GM21737 (cell line): ENCODE measurements around the gene ADK.
"Not testable (repeated sequence)": the region's sequence is repeated elsewhere in the genome, so short reads cannot be mapped to it uniquely, and the experiment has no call there.

ENCODE experiments used
- ATAC-seq: cut with Tn5 transposase; IDR thresholded peaks from one replicate; pipeline ENCODE4 v1.9.1; 2021; ENCODE audit warnings: mild to moderate bottlenecking, moderate library complexity; ENCODE audit not compliant: unreplicated experiment

Gene ADK

DNA sequence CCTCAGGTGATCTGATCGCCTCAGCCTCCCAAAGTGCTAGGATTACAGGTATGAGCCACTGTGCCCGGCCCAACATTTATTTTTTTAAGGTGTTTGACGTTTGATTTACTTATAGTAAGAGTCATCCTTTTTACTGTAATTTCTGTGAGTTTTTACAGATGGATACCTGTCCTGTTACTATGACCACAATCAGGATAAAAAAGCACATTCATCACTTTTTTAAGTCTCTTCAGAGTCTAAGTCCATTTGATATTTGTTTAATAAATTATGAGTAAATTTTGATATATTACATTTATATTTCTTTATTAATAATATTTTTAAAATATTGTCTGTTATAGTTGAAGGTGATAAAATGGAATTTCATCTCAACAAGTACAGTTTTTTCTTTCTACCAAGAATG is 374.9 kb downstream of the ADK start:
- ATAC-seq = no peak

GRCh38 chr10:74527611-74528010 is 376.6 kb downstream of the ADK start:
- ATAC-seq = not testable (repeated sequence)

- ATAC-seq = no peak
These were observed 378.2 kb downstream of the ADK start for GRCh38 chr10:74529205-74529604.

GRCh38 chr10:74530981-74531380 is 380.0 kb downstream of the ADK start:
- no peak for ATAC-seq

GRCh38 chr10:74539317-74539716 is 388.3 kb downstream of the ADK start:
- no peak for ATAC-seq

DNA sequence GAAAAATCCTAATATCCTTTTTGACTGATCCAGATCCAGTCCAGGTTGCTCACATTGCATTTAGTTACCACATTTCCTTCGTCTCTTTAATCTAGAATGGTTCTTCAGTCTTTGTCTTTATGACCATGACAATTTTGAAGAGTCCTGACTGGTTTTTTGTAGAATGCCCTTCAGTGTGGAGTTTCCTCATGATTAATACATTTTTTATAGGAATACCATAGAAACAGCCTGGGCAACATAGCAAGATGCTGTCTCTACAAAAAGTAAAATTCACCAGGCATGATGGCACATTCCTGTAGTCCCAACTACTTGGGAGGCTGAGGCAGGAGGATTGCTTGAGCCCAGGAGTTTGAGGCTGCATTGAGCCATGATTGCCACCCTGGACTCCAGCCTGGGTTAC is 390.4 kb downstream of the ADK start:
- ATAC-seq = no peak

- no peak for ATAC-seq
These were observed 391.1 kb downstream of the ADK start for GRCh38 chr10:74542077-74542476.

GRCh38 chr10:74543276-74543675 is 392.3 kb downstream of the ADK start:
- ATAC-seq = no peak

DNA sequence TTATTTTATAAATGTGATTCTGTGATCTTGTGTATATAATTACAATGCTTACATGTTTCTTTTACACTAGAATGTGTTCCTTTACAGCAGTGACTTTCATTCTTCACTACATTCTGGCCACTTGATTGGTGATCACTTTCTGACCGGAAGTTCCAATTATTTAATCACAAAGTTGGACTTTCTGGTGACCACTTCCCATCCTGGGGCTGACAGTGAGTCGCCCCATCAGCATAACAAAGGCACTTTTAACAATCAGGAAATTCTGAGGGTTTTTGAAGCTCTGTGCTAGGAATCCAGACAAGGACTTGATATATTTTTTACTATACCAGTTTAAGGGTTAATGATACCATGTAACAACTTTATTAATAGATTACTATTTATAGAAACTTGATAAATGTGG is 393.1 kb downstream of the ADK start:
- ATAC-seq = no peak

DNA sequence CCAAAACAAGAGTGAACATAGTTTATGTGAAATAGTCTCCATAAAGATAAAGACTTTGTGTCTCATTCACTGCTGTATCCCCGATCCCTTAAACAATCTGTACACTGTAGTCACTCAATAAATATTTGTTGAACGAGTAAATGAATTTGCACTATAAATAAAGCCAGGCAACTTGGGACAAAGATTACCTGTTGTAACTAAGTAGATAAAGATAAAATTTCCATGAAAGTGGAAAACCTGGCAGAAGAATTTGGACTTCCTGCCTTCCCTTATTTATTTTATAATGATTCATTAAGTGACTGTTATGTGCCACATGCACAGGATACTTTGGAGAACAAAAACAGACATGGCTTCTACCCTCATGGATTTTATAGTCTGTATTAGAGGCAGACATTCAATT is 397.7 kb downstream of the ADK start:
- no peak for ATAC-seq

DNA sequence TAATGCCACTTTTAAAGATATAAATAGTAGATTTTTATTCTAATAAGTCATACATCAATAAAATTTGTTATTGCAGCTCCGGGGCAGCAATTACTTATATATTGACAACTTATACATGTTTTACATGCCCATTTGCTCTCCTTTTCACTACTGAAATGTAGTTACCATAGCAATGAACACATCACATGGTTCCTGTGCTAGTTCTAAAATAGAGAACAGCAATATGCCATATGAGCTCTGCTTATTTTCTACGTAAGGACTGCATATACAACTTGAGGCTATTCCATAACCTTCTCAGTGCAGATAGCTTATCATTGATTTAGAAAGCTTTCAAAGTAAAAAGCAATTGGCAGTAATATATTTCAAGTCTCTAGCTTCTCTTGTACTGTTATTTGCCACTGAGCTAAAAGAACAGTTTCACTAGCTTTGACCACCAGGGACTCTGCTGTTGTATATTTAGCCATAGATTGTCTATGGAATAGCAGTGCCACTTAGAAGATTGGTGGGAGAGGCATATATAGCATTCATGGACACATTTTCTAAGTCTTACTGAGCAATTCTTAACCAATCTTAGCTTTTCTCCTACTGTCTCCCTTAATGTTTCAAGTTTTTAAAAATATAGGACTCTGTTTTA is 405.2 kb downstream of the ADK start:
- no peak for ATAC-seq

GRCh38 chr10:74557098-74557497 is 406.1 kb downstream of the ADK start:
- no peak for ATAC-seq

DNA sequence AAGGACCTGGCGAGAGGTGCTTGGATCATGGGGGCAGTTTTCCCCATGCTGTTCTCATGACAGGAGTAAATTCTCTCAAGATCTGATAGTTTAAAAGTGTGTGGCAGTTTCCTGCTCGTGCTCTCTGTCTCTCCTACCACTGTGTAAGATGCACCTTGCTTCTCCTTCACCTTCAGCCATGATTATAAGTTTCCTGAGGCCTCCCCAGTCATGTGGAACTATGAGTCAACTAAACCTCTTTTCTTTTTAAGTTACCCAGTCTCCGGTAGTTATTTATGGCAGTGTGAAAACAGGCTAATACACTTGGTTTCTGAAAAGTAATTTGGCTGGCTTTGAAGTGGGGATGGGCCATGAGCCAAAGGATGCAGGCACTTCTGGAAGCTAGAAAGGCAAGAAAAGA is 407.4 kb downstream of the ADK start:
- no peak for ATAC-seq

DNA sequence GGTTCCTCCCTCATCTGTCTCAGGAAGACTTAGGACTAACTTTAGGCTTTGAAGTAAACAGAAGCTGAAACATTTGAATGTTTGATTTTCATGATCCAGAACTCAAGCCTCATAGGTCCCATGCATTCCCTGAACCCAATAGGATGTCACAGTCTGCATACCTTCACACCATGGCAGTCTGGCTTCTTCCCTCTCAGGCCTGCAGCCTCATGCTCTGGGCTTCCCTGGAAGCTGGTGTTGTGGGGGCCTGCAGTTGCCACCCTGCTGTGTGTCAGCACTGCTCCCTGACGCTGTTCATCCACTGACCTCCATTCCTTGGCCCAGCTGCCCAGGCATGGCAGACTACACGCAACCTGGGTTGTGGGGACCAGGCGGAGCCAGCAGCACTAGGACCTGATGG is 407.9 kb downstream of the ADK start:
- no peak for ATAC-seq

- not testable (repeated sequence) for ATAC-seq
These were observed 417.9 kb downstream of the ADK start for GRCh38 chr10:74568896-74569295.

GRCh38 chr10:74573497-74573896 is 422.5 kb downstream of the ADK start:
- not testable (repeated sequence) for ATAC-seq

- ATAC-seq = no peak
These were observed 424.2 kb downstream of the ADK start for GRCh38 chr10:74575191-74575720.

- no peak for ATAC-seq
These were observed 424.9 kb downstream of the ADK start for GRCh38 chr10:74575912-74576311.

DNA sequence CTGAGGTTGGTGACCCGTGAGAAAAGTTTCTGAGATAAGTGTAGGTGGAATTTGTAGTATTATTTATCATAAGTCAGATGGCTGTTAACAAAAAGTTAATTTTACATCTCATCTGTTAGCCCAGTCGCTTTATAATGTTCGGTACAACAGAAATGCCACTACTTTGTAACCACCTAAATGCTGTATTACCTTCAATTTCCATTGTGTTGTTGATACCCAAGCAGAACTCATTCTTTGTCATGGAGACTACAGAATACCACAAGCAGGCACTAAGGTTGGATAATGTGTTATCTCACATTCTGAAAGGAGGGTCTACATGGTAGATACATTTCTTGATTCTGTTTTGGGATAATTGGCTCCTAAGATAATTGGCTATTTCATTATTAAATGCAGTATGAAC is 425.6 kb downstream of the ADK start:
- no peak for ATAC-seq

DNA sequence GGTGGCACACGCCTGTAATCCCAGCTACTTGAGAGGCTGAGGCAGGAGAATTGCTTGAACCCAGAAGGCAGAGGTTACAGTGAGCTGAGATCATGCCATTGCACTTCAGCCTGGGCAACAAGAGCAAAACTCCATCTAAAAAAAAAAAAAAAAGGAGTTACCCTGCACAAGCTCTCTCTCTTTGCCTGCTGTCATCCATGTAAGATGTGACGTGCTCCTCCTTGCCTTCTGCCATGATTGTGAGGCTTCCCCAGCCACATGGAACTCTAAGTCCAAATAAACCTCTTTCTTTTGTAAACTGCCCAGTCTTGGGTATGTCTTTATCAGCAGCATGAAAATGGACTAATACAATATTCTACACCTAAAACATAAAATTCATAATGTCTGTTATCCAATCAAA is 429.4 kb downstream of the ADK start:
- ATAC-seq = not testable (repeated sequence)

DNA sequence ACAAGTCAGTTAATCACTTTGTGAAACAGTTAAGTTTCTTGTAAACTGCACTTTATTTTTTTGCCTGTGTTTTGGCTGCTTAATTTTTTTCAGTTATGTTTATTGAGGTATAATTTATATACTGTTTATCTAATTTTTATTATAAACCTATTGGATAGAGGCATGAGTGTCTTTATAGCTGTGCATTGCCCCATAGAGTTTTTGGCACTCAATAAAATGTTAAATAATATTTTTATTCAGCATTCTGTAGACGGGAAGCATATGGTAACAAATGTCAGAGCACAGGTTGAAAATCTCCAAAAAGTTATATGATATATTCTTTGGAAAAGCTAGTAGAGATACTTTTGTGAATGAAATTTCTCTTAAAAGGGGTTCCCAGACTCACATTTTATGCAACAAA is 431.5 kb downstream of the ADK start:
- no peak for ATAC-seq

GRCh38 chr10:74585231-74586087 is 434.4 kb downstream of the ADK start:
- peak; percentile 63 for ATAC-seq
